Hippocampal formation (tissue), 2 donors: ENCODE results near the gene ABRACL.
A peak's percentile ranks its signal among the peaks of the same experiment; 100 is the strongest.
"Not testable (repeated sequence)": the region's sequence is repeated elsewhere in the genome, so short reads cannot be mapped to it uniquely, and the experiment has no call there.

Experiments used
- DNase-seq, 2 donors: peaks; one replicate each; lab custom pipeline; 2025; lab: John Stamatoyannopoulos, UW

The ABRACL gene

GRCh38 chr6:139011980-139012379, 16.6 kb upstream of the ABRACL start:
- no peak for DNase-seq

- DNase-seq: no peak
Measured at GRCh38 chr6:139013185-139013800, 15.3 kb upstream of the ABRACL start.

DNA sequence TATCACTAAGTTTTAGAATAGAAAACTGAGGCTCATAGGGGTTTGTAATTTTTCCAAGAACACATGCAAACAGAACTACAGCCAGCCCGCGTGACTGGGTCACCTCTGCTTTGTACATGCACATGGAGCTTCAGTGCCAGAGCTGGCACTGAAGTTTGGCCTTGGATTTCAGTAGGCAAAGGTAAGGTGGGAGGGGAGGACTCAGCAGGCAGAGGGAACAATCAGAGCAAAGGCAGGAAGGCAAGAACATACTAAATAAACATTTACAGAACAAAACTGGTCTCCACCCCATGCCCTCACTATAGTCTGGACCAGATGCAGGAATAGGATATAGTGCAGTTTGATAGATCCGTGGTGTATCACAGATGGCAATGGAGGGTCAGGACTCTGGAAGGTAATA, 13.6 kb upstream of the ABRACL start:
- DNase-seq: no peak

- DNase-seq: no peak
Measured at GRCh38 chr6:139016337-139017213, 12.0 kb upstream of the ABRACL start.

GRCh38 chr6:139017227-139017626, 11.3 kb upstream of the ABRACL start:
- peak in 1 of 2 donors; percentile 4 for DNase-seq

- no peak for DNase-seq
Measured at GRCh38 chr6:139019722-139020121, 8.8 kb upstream of the ABRACL start.

GRCh38 chr6:139020689-139021088, 7.9 kb upstream of the ABRACL start:
- DNase-seq: no peak

- DNase-seq: not testable (repeated sequence)
Measured at GRCh38 chr6:139025416-139025815, 3.1 kb upstream of the ABRACL start.

- DNase-seq: no peak
Measured at GRCh38 chr6:139027620-139028182, 844 bp upstream of the ABRACL start.

DNA sequence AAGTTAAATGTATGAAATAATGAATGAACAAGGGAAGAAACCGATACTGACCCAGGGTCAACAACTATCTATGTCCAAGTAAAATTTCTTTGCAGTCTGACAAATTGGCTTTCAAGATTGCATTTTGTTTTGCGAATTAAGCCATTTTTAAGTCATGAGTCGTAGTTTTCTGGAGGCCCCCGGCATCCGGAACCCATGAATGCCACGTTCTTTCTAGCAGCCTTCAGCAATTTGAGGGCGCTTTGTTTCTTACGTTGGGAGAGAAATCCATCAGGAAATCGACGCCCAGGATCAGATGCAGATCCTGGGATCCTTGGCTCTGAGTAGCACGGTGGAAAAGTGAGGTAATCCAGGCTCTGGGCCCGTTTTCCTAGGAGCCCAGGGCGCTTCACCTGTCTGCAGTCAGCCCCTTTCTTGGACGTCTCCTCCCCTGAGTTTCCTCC, 309 bp upstream of the ABRACL start:
- DNase-seq: peak in 1 of 2 donors; percentile 26

GRCh38 chr6:139029470-139030227, 1.1 kb downstream of the ABRACL start:
- DNase-seq: peak in 1 of 2 donors; percentile 9

GRCh38 chr6:139030228-139030963, 1.9 kb downstream of the ABRACL start:
- DNase-seq: no peak

- no peak for DNase-seq
Measured at GRCh38 chr6:139037490-139037889, 8.9 kb downstream of the ABRACL start.

DNA sequence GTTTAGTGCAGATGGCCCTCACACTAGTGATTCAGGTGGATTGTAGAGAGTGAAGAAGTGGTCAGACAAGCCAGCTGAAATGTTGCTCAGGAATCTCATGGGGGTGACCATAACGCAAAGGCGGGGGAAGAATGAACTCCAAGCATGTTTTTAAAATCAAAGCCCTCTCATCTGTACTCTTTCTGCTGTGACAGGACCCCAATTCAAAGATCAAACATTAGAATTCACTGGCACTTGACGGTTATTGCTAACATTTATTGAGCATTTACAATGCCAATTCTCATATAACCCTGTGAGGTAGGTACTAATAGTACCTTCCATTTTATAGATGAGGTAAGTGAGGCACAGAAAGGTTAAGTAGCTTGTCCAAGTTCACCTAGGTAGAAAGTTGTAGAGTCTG, 15.7 kb downstream of the ABRACL start:
- DNase-seq: no peak

GRCh38 chr6:139047677-139048076, 19.1 kb downstream of the ABRACL start:
- DNase-seq: no peak

- not testable (repeated sequence) for DNase-seq
Measured at GRCh38 chr6:139048912-139049311, 20.4 kb downstream of the ABRACL start.

GRCh38 chr6:139050131-139050769, 21.7 kb downstream of the ABRACL start:
- not testable (repeated sequence) for DNase-seq

DNA sequence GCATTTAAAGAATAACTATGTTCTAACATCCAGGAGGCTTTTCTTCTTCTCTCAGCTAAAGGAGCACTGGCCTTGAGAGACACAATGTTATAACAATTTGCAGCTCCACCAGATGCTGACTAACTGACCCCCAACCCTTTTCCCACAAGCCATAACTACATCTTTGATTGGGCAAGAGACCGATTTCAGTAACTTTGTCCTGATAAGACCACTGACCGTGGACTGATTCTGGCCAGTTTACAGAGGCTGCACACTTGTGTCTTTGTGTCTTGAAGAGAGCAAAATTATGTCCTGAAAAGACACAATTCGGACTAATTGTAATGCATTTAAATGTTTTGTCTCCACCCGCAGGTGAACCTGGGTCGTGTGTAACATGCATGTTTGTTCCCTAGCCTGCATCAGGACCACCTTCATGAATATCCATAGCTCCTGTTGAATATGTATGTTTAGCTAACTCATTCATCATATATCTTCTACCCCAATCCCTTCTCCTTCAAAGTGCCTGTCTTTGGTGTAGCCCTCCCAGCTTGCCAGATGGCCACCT, 22.3 kb downstream of the ABRACL start:
- DNase-seq: no peak

DNA sequence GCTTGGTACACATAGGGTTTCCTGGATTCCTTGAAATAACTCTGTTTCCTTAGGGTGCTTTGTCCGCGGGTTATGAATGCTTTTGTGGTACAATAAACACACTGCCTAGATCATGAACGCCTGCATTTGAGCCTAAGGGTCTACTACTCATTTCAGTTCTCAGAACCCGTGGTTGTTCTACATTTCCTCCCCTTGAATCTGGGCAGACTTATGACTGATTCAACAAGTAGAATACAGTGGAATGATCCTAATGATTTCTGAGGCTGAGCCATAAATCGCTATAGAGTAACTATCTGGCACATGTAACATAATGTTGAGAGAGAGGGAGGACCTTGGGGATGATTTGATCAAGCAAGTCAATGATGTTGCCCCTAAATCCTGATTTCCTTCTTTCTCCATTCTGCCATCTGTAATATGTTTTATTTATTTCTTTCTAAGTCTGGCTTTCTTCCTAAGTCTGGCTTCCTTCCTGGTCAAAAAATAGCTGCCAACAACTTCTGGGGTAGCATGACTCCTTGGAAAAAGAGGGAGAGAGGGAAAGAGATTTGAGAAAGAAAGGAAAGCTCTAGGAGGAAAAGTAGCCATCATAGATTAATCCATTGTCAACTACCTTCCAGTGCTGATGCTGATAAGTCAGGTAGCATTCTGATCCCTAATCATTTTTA, 23.0 kb downstream of the ABRACL start:
- DNase-seq: no peak

DNA sequence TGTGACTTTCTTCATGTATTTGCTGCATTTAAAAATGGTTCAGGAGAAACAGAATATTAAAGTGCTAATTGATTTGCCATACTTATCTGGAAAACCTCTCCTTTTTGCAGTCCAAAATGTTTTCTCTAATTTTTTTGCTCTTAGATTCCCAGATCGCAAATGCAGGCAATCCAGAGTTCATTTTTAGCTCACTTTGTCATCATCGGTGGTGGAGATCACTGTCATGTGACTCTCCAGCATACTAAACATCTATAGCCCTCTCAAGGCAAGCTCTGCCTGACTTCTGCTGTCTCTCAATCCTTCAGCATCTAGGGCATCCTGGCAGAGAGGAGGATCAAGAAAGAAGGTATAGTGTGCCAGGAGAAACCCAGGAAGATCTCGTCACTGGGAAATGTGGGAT, 24.8 kb downstream of the ABRACL start:
- no peak for DNase-seq
